ENCODE data around the gene PDE7B. TPM values are rescaled to one million over a fixed set of nuclear protein-coding genes. Genes with fewer than 3 reads are reported as not detected.

Gene PDE7B
- 10 to 100 TPM in 1 of 3 donors, 1 to 10 TPM in 2; 5.5 to 10.5 (median 8.5) TPM for polyA plus RNA-seq (ENCODE audit: insufficient read length in 3 of 3)
- long read RNA-seq, donor 1, result 0 reads
- long read RNA-seq, donor 2, full-length matches to known transcripts, result 1 of 1 reads
- long read RNA-seq, donor 2, partial matches to known transcripts, result 0 of 1 reads
- long read RNA-seq, donor 2, other reads (novel, unspliced or antisense), result 0 of 1 reads
- long read RNA-seq, donor 3, full-length matches to known transcripts, result 1 of 1 reads
- long read RNA-seq, donor 3, partial matches to known transcripts, result 0 of 1 reads
- long read RNA-seq, donor 3, other reads (novel, unspliced or antisense), result 0 of 1 reads
- long read RNA-seq, donor 4, full-length matches to known transcripts, result 1 of 1 reads
- long read RNA-seq, donor 4, partial matches to known transcripts, result 0 of 1 reads
- long read RNA-seq, donor 4, other reads (novel, unspliced or antisense), result 0 of 1 reads
- long read RNA-seq, donor 5, result 0 reads
- long read RNA-seq, donor 6, full-length matches to known transcripts, result 2 of 2 reads
- long read RNA-seq, donor 6, partial matches to known transcripts, result 0 of 2 reads
- long read RNA-seq, donor 6, other reads (novel, unspliced or antisense), result 0 of 2 reads
- long read RNA-seq, donor 7, result 0 reads
- long read RNA-seq, donor 8, result 0 reads
- long read RNA-seq, donor 9, full-length matches to known transcripts, result 2 of 2 reads
- long read RNA-seq, donor 9, partial matches to known transcripts, result 0 of 2 reads
- long read RNA-seq, donor 9, other reads (novel, unspliced or antisense), result 0 of 2 reads
- long read RNA-seq, donor 10, result 0 reads
- long read RNA-seq, donor 11, full-length matches to known transcripts, result 3 of 3 reads
- long read RNA-seq, donor 11, partial matches to known transcripts, result 0 of 3 reads
- long read RNA-seq, donor 11, other reads (novel, unspliced or antisense), result 0 of 3 reads
- long read RNA-seq, donor 12, result 0 reads
- long read RNA-seq, donor 13, result 0 reads
- long read RNA-seq, donor 14, result 0 reads
- long read RNA-seq, donor 15, full-length matches to known transcripts, result 1 of 1 reads
- long read RNA-seq, donor 15, partial matches to known transcripts, result 0 of 1 reads
- long read RNA-seq, donor 15, other reads (novel, unspliced or antisense), result 0 of 1 reads
- long read RNA-seq, donor 16, full-length matches to known transcripts, result 4 of 4 reads
- long read RNA-seq, donor 16, partial matches to known transcripts, result 0 of 4 reads
- long read RNA-seq, donor 16, other reads (novel, unspliced or antisense), result 0 of 4 reads

DNA sequence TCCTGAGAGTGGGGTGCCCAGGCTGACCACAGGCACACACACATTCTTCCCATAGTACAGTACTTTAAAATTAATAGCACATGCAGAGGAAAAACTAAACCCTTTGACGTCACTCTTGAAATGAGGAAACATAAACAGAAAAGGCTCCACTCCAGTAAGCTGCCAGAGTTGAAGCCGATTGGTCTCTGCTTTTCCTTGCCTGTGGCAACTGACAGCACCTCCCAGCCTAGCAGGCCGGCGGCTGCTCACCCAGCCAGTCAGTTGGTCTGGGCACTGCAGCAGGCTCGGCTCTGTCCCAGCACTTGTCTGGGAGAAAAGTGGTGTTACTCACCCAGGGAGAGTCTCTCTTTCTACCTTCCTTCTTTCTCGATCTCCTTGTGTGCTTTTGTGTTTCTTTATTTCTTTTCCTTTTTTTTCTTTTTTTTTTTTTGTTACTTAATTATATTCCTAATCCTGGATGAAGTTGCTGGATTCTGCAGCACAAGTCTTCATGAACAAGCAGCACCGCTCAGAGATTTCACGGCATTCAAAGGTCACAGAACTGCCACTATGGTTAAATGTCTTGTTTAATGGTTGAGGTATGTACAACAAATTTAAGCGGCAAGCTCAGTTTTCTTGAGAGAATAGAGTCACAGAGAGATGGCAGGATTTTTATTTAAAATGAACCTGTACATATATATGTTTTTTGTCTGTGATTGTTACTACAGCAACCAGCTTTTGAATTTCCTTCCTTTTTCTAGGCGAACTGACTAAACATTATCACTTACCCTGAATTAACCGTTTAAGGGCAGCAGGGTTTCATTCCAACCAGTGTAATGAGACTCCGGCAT, at the start of gene PDE7B:
PDE7B (plus strand) TSS at position 260 of the 830 bp plus-strand sequence.
- DNase-seq (ENCODE audit: extremely low read depth in 1 of 11, low read depth in 9 of 11, low spot score in 4 of 11), result peak; percentile 39 to 81 (median 53)

DNA sequence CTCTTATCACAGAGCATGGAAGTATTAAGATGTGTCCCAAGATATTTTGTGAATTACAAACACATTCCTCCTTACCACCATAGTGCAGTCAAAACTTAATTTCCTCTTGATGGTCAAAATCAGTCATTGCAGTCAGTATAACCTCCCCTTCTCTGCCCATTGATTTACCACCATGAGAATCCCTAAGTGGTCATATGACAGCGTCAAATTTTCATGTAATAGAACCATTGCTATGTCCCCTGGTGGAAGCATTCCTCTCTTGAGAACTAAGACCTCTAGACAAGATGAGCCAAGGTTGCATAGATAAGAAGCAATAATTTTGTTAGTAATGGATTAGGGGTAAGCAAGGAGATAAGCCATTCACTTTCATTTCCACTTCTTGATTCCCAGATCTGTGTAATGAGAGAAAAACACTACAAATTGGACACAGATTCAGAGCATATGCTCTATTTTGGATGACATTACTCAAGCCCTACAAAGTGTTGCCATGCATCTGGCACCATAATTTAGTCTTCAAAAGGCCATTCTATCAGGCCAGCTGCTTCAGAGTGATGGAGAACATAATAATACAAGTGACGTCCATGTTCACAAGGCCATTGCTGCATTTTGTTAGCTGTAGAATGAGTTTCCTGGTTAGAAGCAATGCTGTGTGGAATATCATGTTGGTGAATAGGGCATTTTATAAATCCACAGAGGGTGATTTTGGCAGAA, 49.6 kb upstream of the PDE7B start:
- DNase-seq (ENCODE audit: extremely low read depth in 1 of 11, low read depth in 9 of 11, low spot score in 4 of 11), result no peak

DNA sequence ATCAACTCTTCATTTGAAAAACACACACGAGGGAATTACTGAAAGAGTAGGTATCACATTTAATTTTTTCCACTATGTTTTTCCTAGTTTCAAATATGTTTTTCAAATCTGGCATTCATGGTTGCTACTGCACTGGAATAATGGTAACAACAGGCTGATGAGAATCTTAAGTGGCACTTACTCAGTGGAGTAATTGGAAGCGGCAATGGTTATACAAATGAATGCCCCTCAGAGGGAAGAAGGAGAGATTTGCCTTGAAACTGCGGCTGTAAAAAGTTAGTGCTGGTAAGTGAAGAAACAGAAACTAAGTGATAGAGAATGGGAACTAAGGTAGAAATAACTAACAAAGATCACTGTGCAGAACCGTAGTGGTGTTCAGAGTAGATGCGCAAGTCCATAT, 41.0 kb upstream of the PDE7B start:
- DNase-seq (ENCODE audit: extremely low read depth in 1 of 11, low read depth in 9 of 11, low spot score in 4 of 11), result no peak

DNA sequence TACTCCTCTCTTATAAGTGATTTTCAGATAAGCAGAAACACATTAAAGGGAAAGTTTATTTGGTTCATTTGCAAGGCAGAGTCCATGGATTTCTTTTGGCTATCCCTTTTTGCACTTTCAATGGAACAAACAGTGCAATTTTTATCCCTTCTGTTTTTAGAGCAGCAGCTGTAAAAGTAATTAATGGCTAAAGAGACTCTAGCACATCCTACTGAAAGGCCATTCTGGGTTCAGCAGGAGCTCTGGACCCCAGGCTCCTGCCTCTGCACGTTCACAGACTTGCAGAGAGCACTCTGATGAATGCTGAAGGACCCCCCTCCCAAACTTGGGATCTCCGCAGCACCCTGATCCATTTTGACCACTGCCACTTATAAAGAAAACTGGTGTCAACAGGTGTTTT, 40.3 kb upstream of the PDE7B start:
- no peak for DNase-seq (ENCODE audit: extremely low read depth in 1 of 11, low read depth in 9 of 11, low spot score in 4 of 11)

DNA sequence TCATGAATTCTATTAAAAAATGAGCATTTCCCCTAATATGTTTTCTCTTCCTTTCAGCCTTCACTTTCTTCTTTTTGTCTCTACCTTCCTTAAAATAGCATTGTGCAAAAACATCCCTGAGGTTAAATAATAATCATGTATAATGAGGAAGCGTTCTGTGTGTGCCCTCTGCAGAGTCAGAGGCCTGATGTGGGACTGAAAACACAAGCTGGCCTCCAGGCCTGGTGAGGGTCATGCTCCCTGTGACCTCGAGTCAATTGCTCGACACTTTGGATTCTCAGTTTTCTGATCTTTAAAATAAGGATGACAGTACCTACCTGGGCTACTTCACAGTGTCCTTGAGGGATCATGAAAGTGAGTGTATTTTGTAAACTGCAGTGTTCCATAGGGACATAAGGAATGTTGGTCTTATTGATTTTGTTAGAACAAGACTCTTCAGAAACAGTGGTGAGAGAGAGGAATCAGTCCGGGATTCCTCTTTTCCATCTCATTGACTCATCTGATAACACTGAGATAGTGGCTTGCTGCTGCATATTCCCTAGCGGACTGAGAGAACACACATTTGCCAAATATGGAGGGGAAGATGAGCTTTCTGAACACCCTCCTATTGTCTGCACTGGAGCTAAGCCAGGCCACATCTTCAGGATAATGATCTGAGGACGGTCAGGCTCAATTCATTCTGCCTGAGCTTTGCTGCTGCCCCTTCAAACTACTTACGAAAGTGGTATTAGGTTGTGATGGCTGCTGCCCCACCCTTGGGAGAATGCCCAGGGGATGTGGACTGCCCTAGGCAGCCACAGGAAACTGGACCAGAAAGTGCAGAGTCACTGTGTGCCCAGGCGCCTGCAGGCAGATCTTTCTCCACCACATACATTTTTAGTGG, 39.6 kb upstream of the PDE7B start:
- no peak for DNase-seq (ENCODE audit: extremely low read depth in 1 of 11, low read depth in 9 of 11, low spot score in 4 of 11)

DNA sequence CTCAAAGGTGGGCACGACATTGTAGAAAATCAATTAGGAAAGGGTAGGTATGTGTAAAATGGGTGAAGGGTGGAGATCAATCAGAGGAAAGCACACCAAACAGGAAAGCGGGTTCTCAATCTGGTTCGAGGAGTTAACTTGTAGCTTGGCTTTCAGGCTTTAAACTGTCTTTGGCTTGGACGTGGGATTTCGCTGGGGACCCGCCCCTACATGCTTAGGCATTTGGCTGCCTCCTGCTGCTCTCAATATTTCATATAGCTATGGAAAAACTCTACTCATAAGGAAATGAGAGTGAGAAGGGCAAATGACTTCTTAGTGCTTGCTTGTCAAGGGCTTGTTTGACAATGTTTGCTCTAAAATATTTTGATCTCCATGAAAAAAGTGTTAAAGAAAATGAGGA, 38.1 kb upstream of the PDE7B start:
- DNase-seq (ENCODE audit: extremely low read depth in 1 of 11, low read depth in 9 of 11, low spot score in 4 of 11), result no peak

DNA sequence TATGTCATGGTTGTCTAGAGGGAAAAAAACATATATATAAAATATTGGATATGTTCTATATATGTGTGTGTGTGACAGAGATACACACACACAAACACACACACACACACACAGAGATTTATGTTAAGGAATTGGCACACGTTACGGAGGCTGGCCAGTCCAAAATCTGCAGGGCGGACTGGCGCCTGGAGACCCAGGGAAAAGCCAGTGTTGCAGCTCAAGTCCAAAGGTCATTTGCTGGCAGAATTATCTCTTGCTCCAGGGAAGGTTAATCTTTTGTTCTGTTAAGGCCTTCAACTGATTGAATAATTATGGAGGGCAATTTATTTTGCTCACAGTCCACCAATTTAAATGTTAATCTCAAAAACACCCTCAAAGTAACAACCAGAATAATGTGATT, 37.5 kb upstream of the PDE7B start:
- peak in 1 of 11 donors; percentile 20 for DNase-seq (ENCODE audit: extremely low read depth in 1 of 11, low read depth in 9 of 11, low spot score in 4 of 11)

DNA sequence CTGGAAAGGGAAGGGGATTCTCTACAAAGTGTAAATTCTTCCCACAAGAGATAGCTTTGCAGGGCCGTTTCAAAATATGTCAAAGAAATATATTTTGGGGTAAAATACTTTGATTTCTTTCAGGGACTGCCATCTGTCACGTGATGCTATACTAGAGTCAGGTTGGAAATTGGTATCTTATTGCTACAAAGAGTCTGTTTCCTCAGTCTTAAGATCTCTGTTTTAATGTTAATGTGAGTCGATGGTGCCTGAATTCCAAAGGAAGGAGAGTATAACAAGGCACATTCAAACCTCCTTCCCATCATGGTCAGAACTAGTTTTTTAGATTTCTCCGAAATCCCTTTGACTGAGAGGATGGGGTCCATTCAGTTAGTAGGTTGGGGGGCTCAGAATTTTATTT, 36.3 kb upstream of the PDE7B start:
- no peak for DNase-seq (ENCODE audit: extremely low read depth in 1 of 11, low read depth in 9 of 11, low spot score in 4 of 11)

DNA sequence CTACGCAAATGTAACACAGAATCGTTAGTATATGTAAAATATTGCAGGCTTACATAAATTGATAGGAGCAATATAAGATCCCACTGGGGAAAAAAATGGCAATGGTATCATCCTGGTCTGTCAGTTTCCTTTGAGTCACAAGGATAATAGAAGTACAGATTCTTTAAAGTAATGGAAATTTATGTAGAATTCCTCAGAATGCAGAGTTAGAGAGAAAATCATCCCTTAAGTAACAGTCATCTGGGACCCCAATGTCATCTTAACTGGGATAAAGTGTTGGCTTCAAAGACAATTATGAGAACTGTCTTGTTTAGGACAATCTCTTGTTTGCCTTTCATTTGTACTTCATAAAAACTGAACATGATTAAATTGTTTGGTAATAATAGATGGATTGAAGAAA, 34.5 kb upstream of the PDE7B start:
- DNase-seq (ENCODE audit: extremely low read depth in 1 of 11, low read depth in 9 of 11, low spot score in 4 of 11), result no peak

DNA sequence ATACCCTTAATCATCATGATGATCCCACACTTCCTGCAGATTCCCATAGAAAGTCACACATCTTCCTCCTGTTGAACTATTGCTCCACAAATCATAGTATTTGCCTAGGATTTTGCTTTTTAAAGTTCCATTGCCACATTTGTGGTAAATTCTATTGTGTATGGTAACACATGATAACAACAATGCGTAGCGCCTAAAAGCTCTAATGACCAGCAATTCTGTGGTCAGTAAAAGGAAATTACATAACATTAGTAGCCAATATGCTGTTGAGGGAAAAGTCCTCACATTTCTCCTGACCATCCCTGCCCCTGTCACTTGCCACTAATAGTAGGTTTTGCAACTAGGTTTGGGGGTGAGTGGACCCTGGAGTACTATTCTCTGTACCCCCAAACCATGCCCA, 31.8 kb upstream of the PDE7B start:
- no peak for DNase-seq (ENCODE audit: extremely low read depth in 1 of 11, low read depth in 9 of 11, low spot score in 4 of 11)

DNA sequence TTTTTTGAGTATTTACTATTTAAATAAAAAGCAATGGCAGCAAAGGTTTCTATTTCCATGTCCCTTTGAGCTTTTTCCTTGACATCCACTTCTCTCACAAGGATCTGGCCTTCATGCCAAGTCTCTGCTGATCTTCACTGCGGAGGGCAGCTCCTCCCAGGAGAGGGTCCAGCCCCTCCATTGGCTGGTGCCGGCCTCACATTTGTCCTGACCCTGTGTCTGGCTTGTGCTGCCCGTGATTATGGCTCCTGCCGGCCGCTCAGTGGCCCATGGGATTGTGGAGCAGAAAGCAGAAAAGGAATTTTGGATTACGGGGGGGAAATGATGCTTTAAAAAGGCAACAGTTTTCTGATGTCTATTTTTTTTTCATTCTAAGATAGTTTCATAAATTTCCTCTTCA, 31.2 kb upstream of the PDE7B start:
- no peak for DNase-seq (ENCODE audit: extremely low read depth in 1 of 11, low read depth in 9 of 11, low spot score in 4 of 11)

DNA sequence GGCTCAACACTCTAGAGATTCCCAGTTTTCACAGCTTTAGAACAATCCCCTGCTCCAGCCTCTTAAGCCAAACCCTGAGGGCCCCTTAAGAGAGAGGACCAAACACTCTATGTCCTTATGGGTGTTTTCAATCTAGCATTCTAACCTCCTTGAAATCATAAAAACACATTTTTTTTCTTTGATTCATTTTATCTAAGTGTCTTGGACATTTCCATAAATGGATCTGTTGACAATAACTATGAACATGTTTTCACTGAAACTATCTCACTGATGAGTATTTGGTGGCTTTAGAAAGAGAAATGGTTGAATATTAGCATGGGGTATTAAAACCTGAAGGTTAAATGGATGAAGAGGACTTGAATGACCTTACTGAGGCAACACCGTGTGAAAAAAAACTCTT, 27.6 kb upstream of the PDE7B start:
- DNase-seq (ENCODE audit: extremely low read depth in 1 of 11, low read depth in 9 of 11, low spot score in 4 of 11), result no peak

DNA sequence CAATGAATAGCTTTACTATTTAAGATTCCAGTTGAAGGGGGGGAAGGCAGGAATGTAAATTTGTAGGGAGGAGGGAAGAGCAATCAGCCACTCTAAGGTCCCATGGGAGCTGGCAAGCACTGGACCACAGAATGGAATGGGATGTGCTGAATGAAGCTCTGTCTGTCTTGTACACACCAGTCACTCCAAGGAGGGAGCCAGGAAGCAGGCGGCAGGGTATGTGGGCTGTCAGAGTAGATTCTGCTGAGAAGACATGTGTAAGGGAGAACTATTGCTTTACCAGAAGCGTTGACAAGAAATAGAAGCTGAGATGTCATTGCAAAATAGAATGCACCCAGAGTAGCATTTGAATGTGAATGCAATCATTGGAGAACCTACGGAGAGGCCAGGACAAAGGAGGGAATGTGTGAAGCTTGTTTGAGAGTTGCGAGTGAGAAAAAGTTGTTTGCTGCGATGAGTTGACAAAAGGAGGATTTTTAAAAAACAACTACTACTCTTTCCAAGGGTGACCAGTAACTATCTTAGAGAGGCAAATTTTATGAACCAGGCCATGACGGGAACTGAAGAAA, 25.2 kb upstream of the PDE7B start:
- DNase-seq (ENCODE audit: extremely low read depth in 1 of 11, low read depth in 9 of 11, low spot score in 4 of 11), result no peak

DNA sequence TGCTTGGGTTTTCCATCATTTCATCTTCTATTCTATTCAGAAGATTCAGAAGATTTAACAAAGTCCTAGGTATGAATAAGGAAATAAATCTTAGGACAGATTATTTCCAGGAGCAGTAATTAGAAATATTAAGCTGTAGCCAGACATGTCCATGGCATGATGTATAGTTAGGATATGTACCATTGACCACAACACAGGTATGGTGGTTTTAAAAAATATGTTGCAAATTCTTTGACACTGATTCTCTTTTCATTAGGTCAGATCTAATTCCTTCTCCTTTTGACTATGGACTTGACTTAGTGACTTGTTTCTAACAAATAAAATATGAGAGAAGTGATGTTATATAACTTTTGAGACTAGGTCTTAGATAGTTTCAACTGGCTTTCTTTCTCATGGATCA, 23.5 kb upstream of the PDE7B start:
- no peak for DNase-seq (ENCODE audit: extremely low read depth in 1 of 11, low read depth in 9 of 11, low spot score in 4 of 11)

DNA sequence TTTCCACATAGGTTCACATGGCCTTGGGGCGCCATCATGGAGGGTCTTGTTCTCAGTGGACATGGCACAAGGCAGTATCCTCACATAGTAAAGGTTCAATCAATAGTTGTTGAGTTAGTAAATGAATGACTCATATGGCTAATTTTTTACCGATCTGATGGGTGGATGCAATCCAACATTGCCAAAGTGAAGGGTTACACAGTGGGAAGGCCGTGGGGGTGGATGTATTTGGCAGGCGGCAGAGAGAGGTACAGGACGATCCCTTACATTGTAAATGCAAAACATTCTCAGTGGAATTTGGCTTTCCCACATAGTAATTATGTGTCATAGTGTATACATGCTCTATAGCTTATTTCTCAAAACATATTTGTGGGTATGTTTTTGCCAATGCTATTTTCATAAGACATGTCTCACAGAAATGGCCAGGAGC, 21.0 kb upstream of the PDE7B start:
- no peak for DNase-seq (ENCODE audit: extremely low read depth in 1 of 11, low read depth in 9 of 11, low spot score in 4 of 11)

DNA sequence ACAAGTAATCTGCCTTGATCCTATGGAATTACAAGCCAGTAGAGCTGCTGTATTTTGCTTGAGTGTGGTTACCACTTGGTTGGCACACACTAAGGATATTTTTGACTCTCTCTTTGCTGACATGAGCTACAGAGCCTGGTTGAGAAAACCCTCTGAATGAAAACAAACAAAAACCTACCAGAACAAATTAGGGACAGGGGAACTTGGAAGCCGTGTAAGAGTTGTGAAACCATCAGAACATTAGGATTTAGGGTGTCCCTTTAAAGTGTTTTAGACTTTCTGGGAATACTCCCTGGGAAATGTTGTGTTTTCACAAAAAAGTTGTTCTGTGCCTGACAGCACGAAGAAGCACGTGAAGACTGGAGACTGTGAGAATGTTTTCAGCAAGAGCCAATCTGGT, 20.5 kb upstream of the PDE7B start:
- no peak for DNase-seq (ENCODE audit: extremely low read depth in 1 of 11, low read depth in 9 of 11, low spot score in 4 of 11)

DNA sequence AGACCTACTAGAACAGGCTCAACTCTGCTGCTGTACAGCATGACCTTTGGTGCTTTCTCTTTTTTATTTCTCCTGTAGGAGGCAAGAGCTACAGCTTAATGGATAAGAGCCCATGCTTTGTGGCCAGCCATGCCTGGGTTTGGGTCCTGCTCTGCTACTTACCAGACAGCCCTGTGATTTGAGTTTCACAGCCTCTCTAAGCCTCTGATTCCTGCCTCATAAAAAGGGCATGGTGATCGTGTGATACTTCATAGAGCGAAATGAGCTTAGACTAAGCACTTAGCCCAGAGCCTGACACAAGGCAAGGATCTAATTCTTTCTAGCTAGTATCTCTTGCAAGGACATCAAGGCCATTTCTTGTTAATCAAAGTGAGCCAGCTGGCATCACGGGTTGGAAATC, 19.3 kb upstream of the PDE7B start:
- DNase-seq (ENCODE audit: extremely low read depth in 1 of 11, low read depth in 9 of 11, low spot score in 4 of 11), result no peak
